SU-DHL-6 (cell line): ENCODE results near the gene ARL2BP.

Experiments used
- H2AFZ ChIP-seq: fragments of 200-600 bp; sonication (generic); 2 replicates; pipeline ENCODE4 v1.6.1; 2014; ENCODE audit warnings: low read depth, mild to moderate bottlenecking, moderate library complexity, mixed read lengths, antibody characterized with exemption, low read length; ENCODE audit not compliant: severe bottlenecking
- H3F3A ChIP-seq: fragments of 200-600 bp; shearing (Covaris generic); 2 replicates; pipeline ENCODE4 v1.6.0; 2016; ENCODE audit warnings: antibody characterized with exemption, mild to moderate bottlenecking; ENCODE audit not compliant: insufficient read depth
- H3K27ac ChIP-seq: fragments of 200-600 bp; sonication (generic); 2 replicates; pipeline ENCODE4 v1.5.1; 2016; ENCODE audit warnings: low read depth, mild to moderate bottlenecking, low read length, moderate library complexity, mixed read lengths
- H3K27me3 ChIP-seq: fragments of 200-600 bp; sonication (generic), shearing (Covaris generic); 2 replicates; pipeline ENCODE4 v1.6.0; 2014; ENCODE audit warnings: mild to moderate bottlenecking, low read length
- H3K36me3 ChIP-seq: fragments of 200-600 bp; sonication (generic); 2 replicates; pipeline ENCODE4 v1.6.1; 2014; ENCODE audit warnings: mild to moderate bottlenecking, low read length, mixed read lengths
- H3K4me2 ChIP-seq: fragments of 300-600, 200-600 bp; shearing (Covaris generic), sonication (generic); 2 replicates; pipeline ENCODE4 v1.6.0; 2014; ENCODE audit warnings: low read length, low read depth, mild to moderate bottlenecking; ENCODE audit not compliant: poor library complexity, severe bottlenecking
- H3K4me3 ChIP-seq: fragments of 200-600 bp; sonication (generic); 2 replicates; pipeline ENCODE4 v1.5.1; 2014; ENCODE audit warnings: antibody characterized with exemption, low read length, mild to moderate bottlenecking, mixed read lengths; ENCODE audit not compliant: insufficient read depth, poor library complexity, severe bottlenecking
- H3K79me2 ChIP-seq: fragments of 200-600 bp; sonication (generic); 2 replicates; pipeline ENCODE4 v1.6.1; 2014; ENCODE audit warnings: mild to moderate bottlenecking, low read length, moderate library complexity; ENCODE audit not compliant: insufficient read depth
- H3K9ac ChIP-seq: fragments of 200-600 bp; sonication (generic); 2 replicates; pipeline ENCODE4 v1.7.0; 2014; ENCODE audit warnings: mild to moderate bottlenecking, low read length
- H3K9me2 ChIP-seq: fragments of 200-600 bp; sonication (generic); replicated peaks from 2 replicates; pipeline ENCODE4 v1.6.1; 2014; ENCODE audit warnings: low read length; ENCODE audit not compliant: insufficient read depth
- H3K9me3 ChIP-seq: fragments of 200-600 bp; sonication (generic); 2 replicates; pipeline ENCODE4 v1.6.1; 2014; ENCODE audit warnings: low read length, mixed read lengths; ENCODE audit not compliant: insufficient read depth
- H4K20me1 ChIP-seq: fragments of 200-600 bp; sonication (generic); 2 replicates; pipeline ENCODE4 v1.6.1; 2014; ENCODE audit warnings: low read depth, mild to moderate bottlenecking, antibody characterized with exemption, low read length, moderate library complexity, mixed read lengths
- CTCF ChIP-seq: fragments of 200-600 bp; sonication (generic); IDR thresholded peaks from one replicate; pipeline ENCODE4 v1.5.1; 2017; ENCODE audit warnings: antibody characterized with exemption, mild to moderate bottlenecking, low read length, moderate library complexity; ENCODE audit not compliant: insufficient read depth, poor library complexity, severe bottlenecking
- EZH2phosphoT487 ChIP-seq: fragments of 200-600 bp; sonication (generic), shearing (Covaris generic); conservative IDR thresholded peaks from 2 replicates; pipeline ENCODE4 v1.6.1; 2018; ENCODE audit warnings: mild to moderate bottlenecking, antibody characterized with exemption, low read length, moderate library complexity, mixed read lengths

ARL2BP gene

GRCh38 chr16:57279780-57280638, 35.0 kb downstream of the ARL2BP start:
- no peaks in the 10 kb centered on the region for H3K79me2 ChIP-seq
- H3K4me2 ChIP-seq = no peak overlapping the region
- no peak overlapping the region for H3K9ac ChIP-seq
- H3K27ac ChIP-seq = no peak overlapping the region
- no peaks in the 10 kb centered on the region for H3K36me3 ChIP-seq
- H3K9me3 ChIP-seq = no peaks in the 10 kb centered on the region
- no peak overlapping the region for H3K4me3 ChIP-seq
- H4K20me1 ChIP-seq = no peaks in the 10 kb centered on the region
- H3F3A ChIP-seq = no peaks in the 10 kb centered on the region
- no peaks in the 10 kb centered on the region for H3K27me3 ChIP-seq
- H3K9me2 ChIP-seq = no peaks in the 10 kb centered on the region
- H2AFZ ChIP-seq = no peak overlapping the region
- TF ChIP-seq CTCF = no peak
- no peak for TF ChIP-seq EZH2phosphoT487

- Histone ChIP-seq H3K36me3 (no peaks in the 10 kb centered on the region), H3K27me3 (no peaks in the 10 kb centered on the region), H3K9me2 (no peaks in the 10 kb centered on the region), H3K9ac (no peak overlapping the region), H3K27ac (no peak overlapping the region), H3F3A (no peaks in the 10 kb centered on the region), H3K9me3 (no peaks in the 10 kb centered on the region), H4K20me1 (no peaks in the 10 kb centered on the region), H3K4me2 (no peak overlapping the region), H3K79me2 (no peaks in the 10 kb centered on the region), H3K4me3 (no peak overlapping the region), H2AFZ (no peak overlapping the region)
- TF ChIP-seq EZH2phosphoT487 (no peak), CTCF (no peak)
Measured at GRCh38 chr16:57281791-57282190, 36.7 kb downstream of the ARL2BP start.

- H3K4me3 ChIP-seq = no peak overlapping the region
- H3K27me3 ChIP-seq = no peaks in the 10 kb centered on the region
Measured at GRCh38 chr16:57282510-57283213, 37.6 kb downstream of the ARL2BP start.

More at GRCh38 chr16:57282510-57283213, 37.6 kb downstream of the ARL2BP start:
- no peak overlapping the region for H3K27ac ChIP-seq
- H3K79me2 ChIP-seq = no peaks in the 10 kb centered on the region
- H3K9me3 ChIP-seq = no peaks in the 10 kb centered on the region
- TF ChIP-seq CTCF (no peak), EZH2phosphoT487 (no peak)
- no peaks in the 10 kb centered on the region for H3F3A ChIP-seq
- H2AFZ ChIP-seq = no peak overlapping the region
- no peaks in the 10 kb centered on the region for H3K9me2 ChIP-seq
- no peaks in the 10 kb centered on the region for H3K36me3 ChIP-seq
- H3K4me2 ChIP-seq = no peak overlapping the region
- H4K20me1 ChIP-seq = no peaks in the 10 kb centered on the region
- no peak overlapping the region for H3K9ac ChIP-seq
